Calu3 (cell line): ENCODE data around the gene PXDN. TPM values are rescaled to one million over a fixed set of nuclear protein-coding genes. Genes with fewer than 3 reads are reported as not detected.

ENCODE experiments used
- BruUV-seq: library from RNA; stranded (reverse); fragments of 400-500 nt; replicated peaks from 2 replicates; lab custom pipeline; 2021; lab: Mats Ljungman, UMichigan
- CTCF ChIA-PET: fragments of 300-600 bp; sonication (Branson Sonifier 250); formaldehyde crosslinking; loops from one replicate; lab custom pipeline; 2022; ENCODE audit warnings: antibody characterized with exemption; lab: Charles Lee
- DNase-seq: peaks from one replicate; pipeline ENCODE4 v3.0.0; 2022
- H3K27ac Mint-ChIP-seq: one replicate; pipeline ENCODE4 v1.8.0; 2022; ENCODE audit warnings: mixed read lengths; ENCODE audit not compliant: unreplicated experiment
- H3K27me3 Mint-ChIP-seq: one replicate; pipeline ENCODE4 v1.8.0; 2022; ENCODE audit warnings: mixed read lengths; ENCODE audit not compliant: unreplicated experiment
- H3K36me3 Mint-ChIP-seq: one replicate; pipeline ENCODE4 v1.8.0; 2022; ENCODE audit warnings: mild to moderate bottlenecking, moderate library complexity, mixed read lengths; ENCODE audit not compliant: insufficient read depth, unreplicated experiment
- H3K4me1 Mint-ChIP-seq: one replicate; pipeline ENCODE4 v1.8.0; 2022; ENCODE audit warnings: mild to moderate bottlenecking, low read depth, mixed read lengths; ENCODE audit not compliant: unreplicated experiment
- H3K4me3 Mint-ChIP-seq: one replicate; pipeline ENCODE4 v1.8.0; 2022; ENCODE audit warnings: mild to moderate bottlenecking, low read depth, moderate library complexity, mixed read lengths; ENCODE audit not compliant: unreplicated experiment
- H3K9me3 Mint-ChIP-seq: one replicate; pipeline ENCODE4 v1.8.0; 2022; ENCODE audit warnings: low read depth, mixed read lengths; ENCODE audit not compliant: unreplicated experiment
- intact Hi-C: fragments of 100-400 bp; cut with micrococcal nuclease; formaldehyde crosslinking; loops from one replicate; pipeline ENCODE4 v1.10.0; 2022; ENCODE audit not compliant: unreplicated experiment
- total RNA-seq: library from RNA; stranded (reverse); gene quantifications from 2 replicates; pipeline ENCODE4 v1.2.3, GENCODE V29; 2022
- TF ChIP-seq, protein P1 (sequence below): fragments of 200-600 bp; IDR thresholded peaks from one replicate; pipeline ENCODE4 v1.8.0; 2022; ENCODE audit warnings: antibody characterized with exemption; ENCODE audit not compliant: unreplicated experiment

The PXDN gene
- total RNA-seq, 1 experiment from 2014 or later = not detected

DNA sequence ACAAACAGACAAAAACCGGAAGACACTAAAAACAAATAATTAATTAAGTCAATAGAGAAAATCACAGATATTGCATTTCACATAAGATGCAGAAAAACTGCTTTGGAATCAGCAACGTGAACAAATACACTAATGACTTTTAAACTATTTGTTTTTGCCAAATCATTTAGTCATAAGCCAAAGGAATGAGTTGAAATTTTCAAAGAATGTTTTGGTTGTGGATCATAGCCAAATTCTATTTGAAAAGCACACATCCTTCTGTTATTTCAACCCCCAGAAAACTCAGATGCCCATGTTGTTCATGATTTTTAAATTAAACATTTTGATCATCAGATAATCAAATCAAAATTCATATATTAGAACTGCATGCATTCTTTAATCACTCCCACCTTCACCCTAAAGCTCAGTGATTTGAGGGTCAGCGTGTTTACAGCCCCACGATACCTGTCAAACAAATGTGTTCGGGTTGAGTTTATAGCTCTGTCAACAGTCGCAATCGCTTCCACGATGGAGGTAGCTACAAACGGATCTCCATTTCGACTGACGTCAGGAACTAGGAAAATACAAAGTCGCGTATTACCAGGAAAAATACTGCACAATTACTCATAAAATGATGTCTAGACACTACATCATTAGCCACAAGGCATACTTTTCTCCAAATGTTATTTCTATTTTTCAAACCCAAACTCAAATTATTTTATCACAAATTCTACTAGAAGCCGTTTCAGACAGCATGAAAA is 90.2 kb downstream of the PXDN start:
- H3K36me3 Mint-ChIP-seq = no peaks in the 10 kb centered on the region
- CTCF ChIA-PET = no interaction called here
- TF ChIP-seq, protein P1, sequence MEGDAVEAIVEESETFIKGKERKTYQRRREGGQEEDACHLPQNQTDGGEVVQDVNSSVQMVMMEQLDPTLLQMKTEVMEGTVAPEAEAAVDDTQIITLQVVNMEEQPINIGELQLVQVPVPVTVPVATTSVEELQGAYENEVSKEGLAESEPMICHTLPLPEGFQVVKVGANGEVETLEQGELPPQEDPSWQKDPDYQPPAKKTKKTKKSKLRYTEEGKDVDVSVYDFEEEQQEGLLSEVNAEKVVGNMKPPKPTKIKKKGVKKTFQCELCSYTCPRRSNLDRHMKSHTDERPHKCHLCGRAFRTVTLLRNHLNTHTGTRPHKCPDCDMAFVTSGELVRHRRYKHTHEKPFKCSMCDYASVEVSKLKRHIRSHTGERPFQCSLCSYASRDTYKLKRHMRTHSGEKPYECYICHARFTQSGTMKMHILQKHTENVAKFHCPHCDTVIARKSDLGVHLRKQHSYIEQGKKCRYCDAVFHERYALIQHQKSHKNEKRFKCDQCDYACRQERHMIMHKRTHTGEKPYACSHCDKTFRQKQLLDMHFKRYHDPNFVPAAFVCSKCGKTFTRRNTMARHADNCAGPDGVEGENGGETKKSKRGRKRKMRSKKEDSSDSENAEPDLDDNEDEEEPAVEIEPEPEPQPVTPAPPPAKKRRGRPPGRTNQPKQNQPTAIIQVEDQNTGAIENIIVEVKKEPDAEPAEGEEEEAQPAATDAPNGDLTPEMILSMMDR = no peak
- no peak for DNase-seq
- no TSS peak for BruUV-seq
- peaks cover 17% of the 10 kb centered on the region for H3K9me3 Mint-ChIP-seq
- H3K27ac Mint-ChIP-seq = no peak overlapping the region
- H3K4me3 Mint-ChIP-seq = no peak overlapping the region
- no peaks in the 10 kb centered on the region for H3K4me1 Mint-ChIP-seq
- intact Hi-C loops = no loop called here
- no peaks in the 10 kb centered on the region for H3K27me3 Mint-ChIP-seq

- Mint-ChIP-seq H3K27me3 (no peaks in the 10 kb centered on the region), H3K36me3 (no peaks in the 10 kb centered on the region), H3K9me3 (peaks cover 17% of the 10 kb centered on the region), H3K4me1 (no peaks in the 10 kb centered on the region), H3K27ac (no peak overlapping the region), H3K4me3 (no peak overlapping the region)
- no peak for DNase-seq
- no TSS peak for BruUV-seq
- TF ChIP-seq, protein P1 = no peak
- CTCF ChIA-PET = no interaction called here
- intact Hi-C loops = no loop called here
Observed at GRCh38 chr2:1652034-1652790, 92.1 kb downstream of the PXDN start.

- DNase-seq = no peak
- TF ChIP-seq, protein P1 = no peak
- Mint-ChIP-seq H3K36me3 (no peaks in the 10 kb centered on the region), H3K27me3 (no peaks in the 10 kb centered on the region), H3K27ac (no peak overlapping the region), H3K4me1 (no peaks in the 10 kb centered on the region), H3K9me3 (peaks cover 17% of the 10 kb centered on the region), H3K4me3 (no peak overlapping the region)
- CTCF ChIA-PET = no interaction called here
- intact Hi-C loops = no loop called here
- no TSS peak for BruUV-seq
Observed at GRCh38 chr2:1651121-1652033, 92.9 kb downstream of the PXDN start.

DNA sequence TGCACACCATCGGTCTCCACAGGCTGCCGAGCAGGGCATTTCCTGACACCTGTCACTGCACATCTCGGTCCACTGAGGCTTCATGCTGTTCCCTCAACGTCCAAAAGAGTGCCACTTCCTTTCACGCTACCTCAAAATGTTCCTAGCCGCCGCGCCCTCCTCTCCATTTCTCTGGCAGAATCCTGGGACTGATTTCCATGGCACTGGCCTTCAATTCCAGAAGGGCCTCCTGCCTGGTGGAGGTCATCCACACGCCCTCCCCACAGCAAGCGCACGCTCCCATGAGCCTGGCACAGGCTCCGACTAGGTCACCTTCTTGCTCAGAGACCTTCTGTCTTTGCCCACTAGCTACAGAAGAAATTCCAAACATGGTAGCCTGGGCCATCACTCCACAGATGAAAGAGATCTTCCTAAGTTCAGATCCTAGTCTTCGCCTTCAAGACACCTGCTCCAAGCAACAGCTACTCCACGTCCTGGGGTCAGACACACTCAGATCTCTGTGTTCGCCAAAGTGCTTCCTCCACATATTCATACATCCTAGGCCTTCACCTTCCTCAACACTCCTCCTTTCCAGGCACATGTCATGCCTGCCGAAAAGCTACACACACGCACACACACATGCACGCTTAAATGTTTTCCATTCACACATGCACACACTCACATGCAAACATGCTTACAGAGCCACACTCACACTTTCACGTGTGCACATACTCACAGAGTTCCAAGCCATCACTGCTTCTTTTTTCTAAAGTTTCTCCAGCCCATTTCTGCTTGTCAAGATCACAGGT is 94.0 kb downstream of the PXDN start:
- Mint-ChIP-seq H3K27me3 (no peaks in the 10 kb centered on the region), H3K9me3 (peaks cover 20% of the 10 kb centered on the region), H3K27ac (no peak overlapping the region), H3K36me3 (no peaks in the 10 kb centered on the region), H3K4me3 (no peak overlapping the region), H3K4me1 (no peaks in the 10 kb centered on the region)
- no peak for DNase-seq
- intact Hi-C loops = no loop called here
- no TSS peak for BruUV-seq
- TF ChIP-seq, protein P1 = no peak
- CTCF ChIA-PET = no interaction called here
